H9 (cell line): ENCODE measurements around the gene LORICRIN. TPM values are rescaled to one million over a fixed set of nuclear protein-coding genes. Genes with fewer than 3 reads are reported as not detected.

Experiments used
- DNase-seq: peaks from one replicate; pipeline ENCODE4 v3.0.0-alpha.2; 2017
- H2AFZ ChIP-seq: one replicate; pipeline ENCODE4 v1.6.1; 2013; ENCODE audit warnings: mild to moderate bottlenecking, low read length, control low read depth, moderate library complexity
- H2AK5ac ChIP-seq: 2 replicates; pipeline ENCODE4 v1.6.1; 2013; ENCODE audit warnings: low read length, control low read depth, mixed read lengths; ENCODE audit not compliant: insufficient read length
- H2BK120ac ChIP-seq: one replicate; pipeline ENCODE4 v1.6.1; 2013; ENCODE audit warnings: low read depth, mild to moderate bottlenecking, low read length, control low read depth, inconsistent platforms; ENCODE audit not compliant: poor library complexity, severe bottlenecking
- H2BK12ac ChIP-seq: 2 replicates; pipeline ENCODE4 v1.6.1; 2013; ENCODE audit warnings: low read length, control low read depth, mixed read lengths, low read depth; ENCODE audit not compliant: insufficient read length
- H2BK15ac ChIP-seq: 2 replicates; pipeline ENCODE4 v1.6.1; 2013; ENCODE audit warnings: low read depth, low read length, control low read depth
- H2BK20ac ChIP-seq: one replicate; pipeline ENCODE4 v1.6.1; 2013; ENCODE audit warnings: low read depth, mild to moderate bottlenecking, low read length, control low read depth, inconsistent platforms; ENCODE audit not compliant: poor library complexity, severe bottlenecking
- H2BK5ac ChIP-seq: 2 replicates; pipeline ENCODE4 v1.6.1; 2013; ENCODE audit warnings: low read length, control low read depth, mixed read lengths; ENCODE audit not compliant: insufficient read length
- H3K14ac ChIP-seq: 2 replicates; pipeline ENCODE4 v1.6.1; 2013; ENCODE audit warnings: low read length, control low read depth; ENCODE audit not compliant: insufficient read depth
- H3K18ac ChIP-seq: 2 replicates; pipeline ENCODE4 v1.6.1; 2013; ENCODE audit warnings: low read depth, mild to moderate bottlenecking, mixed read lengths, low read length, control low read depth; ENCODE audit not compliant: insufficient read length
- H3K23ac ChIP-seq: 2 replicates; pipeline ENCODE4 v1.6.1; 2013; ENCODE audit warnings: low read length, control low read depth, mixed read lengths, low read depth; ENCODE audit not compliant: insufficient read length
- H3K23me2 ChIP-seq: 2 replicates; pipeline ENCODE4 v1.6.1; 2013; ENCODE audit warnings: low read depth, mild to moderate bottlenecking, mixed read lengths, low read length, control low read depth; ENCODE audit not compliant: insufficient read length, poor library complexity, severe bottlenecking
- H3K27ac ChIP-seq: 2 replicates; pipeline ENCODE4 v1.5.1; 2013; ENCODE audit warnings: low read length, control low read depth, mixed read lengths, low read depth; ENCODE audit not compliant: insufficient read length
- H3K27me3 ChIP-seq: 2 replicates; pipeline ENCODE4 v1.6.1; 2013; ENCODE audit warnings: low read length, control low read depth, inconsistent platforms; ENCODE audit not compliant: insufficient read depth
- H3K4ac ChIP-seq: 2 replicates; pipeline ENCODE4 v1.6.1; 2013; ENCODE audit warnings: low read depth, mild to moderate bottlenecking, control low read depth, inconsistent platforms, low read length, moderate library complexity
- H3K4me1 ChIP-seq: 2 replicates; pipeline ENCODE4 v1.6.1; 2013; ENCODE audit warnings: low read length, control low read depth, inconsistent platforms; ENCODE audit not compliant: insufficient read depth
- H3K4me2 ChIP-seq: 2 replicates; pipeline ENCODE4 v1.6.1; 2013; ENCODE audit warnings: low read length, control low read depth, mixed read lengths; ENCODE audit not compliant: insufficient read length, insufficient read depth
- H3K56ac ChIP-seq: 2 replicates; pipeline ENCODE4 v1.6.1; 2013; ENCODE audit warnings: low read depth, mild to moderate bottlenecking, mixed read lengths, low read length, control low read depth; ENCODE audit not compliant: insufficient read length
- H3K79me1 ChIP-seq: 2 replicates; pipeline ENCODE4 v1.6.1; 2013; ENCODE audit warnings: low read depth, mild to moderate bottlenecking, moderate library complexity, low read length, control low read depth, inconsistent platforms; ENCODE audit not compliant: insufficient read depth, poor library complexity, severe bottlenecking
- H3K79me2 ChIP-seq: 2 replicates; pipeline ENCODE4 v1.6.1; 2013; ENCODE audit warnings: low read length, control low read depth, inconsistent platforms; ENCODE audit not compliant: insufficient read depth
- H3K9ac ChIP-seq: 2 replicates; pipeline ENCODE4 v1.6.1; 2013; ENCODE audit warnings: low read length, control low read depth, mixed read lengths; ENCODE audit not compliant: insufficient read length; ENCODE audit errors: extremely low read depth
- H3K9me3 ChIP-seq: one replicate; pipeline ENCODE4 v1.6.1; 2013; ENCODE audit warnings: low read depth, low read length, inconsistent platforms; ENCODE audit not compliant: control insufficient read depth
- H3T11ph ChIP-seq: one replicate; pipeline ENCODE4 v1.6.1; 2013; ENCODE audit warnings: mild to moderate bottlenecking, low read length, control low read depth, inconsistent platforms
- H4K20me1 ChIP-seq: one replicate; pipeline ENCODE4 v1.6.1; 2013; ENCODE audit not compliant: control insufficient read depth, insufficient read length, insufficient read depth
- H4K5ac ChIP-seq: 2 replicates; pipeline ENCODE4 v1.6.1; 2013; ENCODE audit warnings: low read depth, mild to moderate bottlenecking, mixed read lengths, low read length, control low read depth; ENCODE audit not compliant: insufficient read length
- H4K8ac ChIP-seq: replicated peaks from 2 replicates; pipeline ENCODE4 v1.6.1; 2013; ENCODE audit warnings: low read length, control low read depth, mixed read lengths, low read depth; ENCODE audit not compliant: insufficient read length
- H4K91ac ChIP-seq: 2 replicates; pipeline ENCODE4 v1.6.1; 2013; ENCODE audit warnings: low read depth, mild to moderate bottlenecking, moderate library complexity, mixed read lengths, low read length, control low read depth; ENCODE audit not compliant: insufficient read length
- H3K27ac Mint-ChIP-seq, 3 experiments: 2 replicates in 2 of 3; 3 replicates in 1 of 3; pipeline ENCODE4 v1.8.0; 2020 to 2021; ENCODE audit warnings: mixed read lengths in 3 of 3, mild to moderate bottlenecking in 1 of 3, moderate library complexity in 1 of 3
- H3K27me3 Mint-ChIP-seq: 2 replicates; pipeline ENCODE4 v1.8.0; 2021; ENCODE audit warnings: low read depth, mild to moderate bottlenecking, moderate library complexity, mixed read lengths
- H3K36me3 Mint-ChIP-seq, 3 experiments: 2 replicates in 2 of 3; 3 replicates in 1 of 3; pipeline ENCODE4 v1.8.0; 2020 to 2021; ENCODE audit warnings: low read depth in 3 of 3, mixed read lengths in 3 of 3; ENCODE audit not compliant: insufficient read depth in 1 of 3
- H3K4me1 Mint-ChIP-seq, 2 experiments: 2 replicates each; pipeline ENCODE4 v1.8.0; 2020; ENCODE audit warnings: mixed read lengths in 2 of 2
- H3K4me3 Mint-ChIP-seq, 2 experiments: 2 replicates in 1 of 2; 3 replicates in 1 of 2; pipeline ENCODE4 v1.8.0; 2020 to 2021; ENCODE audit warnings: mild to moderate bottlenecking in 2 of 2, mixed read lengths in 2 of 2, moderate library complexity in 1 of 2
- H3K9me3 Mint-ChIP-seq, 2 experiments: 2 replicates in 1 of 2; 3 replicates in 1 of 2; pipeline ENCODE4 v1.8.0; 2020; ENCODE audit warnings: mild to moderate bottlenecking in 2 of 2, mixed read lengths in 2 of 2, moderate library complexity in 1 of 2
- WGBS: extraction: QIAGEN DNeasy Blood & Tissue Kit; methylation state at CpG from one replicate; pipeline ENCODE4 v1.1.7; 2013; ENCODE audit warnings: missing lambda C conversion rate, low lambda C conversion rate, mixed read lengths; ENCODE audit not compliant: insufficient read length; ENCODE audit errors: extremely low coverage; 5-methylcytosine and 5-hydroxymethylcytosine counted together
- total RNA-seq: library from RNA; stranded (reverse); gene quantifications from 2 replicates; pipeline ENCODE4 v1.2.1, GENCODE V29; 2021
- TF ChIP-seq, protein P1 (sequence below): fragments of 200-600 bp; sonication (generic); conservative IDR thresholded peaks from 3 replicates; pipeline ENCODE4 v1.8.0; 2021; ENCODE audit warnings: antibody characterized with exemption, mild to moderate bottlenecking

The LORICRIN gene
- total RNA-seq, 1 experiment from 2014 or later, result not detected

DNA sequence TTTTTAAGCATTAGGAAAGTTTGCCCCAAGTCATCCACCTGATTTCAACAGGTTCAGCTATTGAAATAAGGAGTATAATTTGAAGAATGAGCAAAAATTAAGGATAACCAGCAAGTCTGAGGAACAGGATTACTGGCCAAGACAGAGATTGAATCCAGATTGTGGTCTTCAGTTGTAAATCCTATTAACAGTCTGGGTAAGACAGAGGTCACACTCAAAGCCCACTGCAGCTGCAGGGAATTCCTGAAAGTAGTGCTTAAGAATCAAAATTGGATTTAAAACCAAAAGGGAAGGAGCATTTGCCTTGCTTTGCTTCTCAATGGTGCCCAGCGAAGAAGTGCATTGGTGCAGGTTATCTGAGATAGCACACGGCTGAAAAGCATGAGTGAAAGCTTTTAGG is 6.4 kb upstream of the LORICRIN start:
- Histone ChIP-seq H3K27me3 (no peaks in the 10 kb centered on the region), H4K5ac (no peak overlapping the region), H3K4me1 (no peaks in the 10 kb centered on the region), H3K4ac (no peak overlapping the region), H2BK5ac (no peak overlapping the region), H3K79me2 (no peaks in the 10 kb centered on the region), H4K20me1 (no peaks in the 10 kb centered on the region), H2BK20ac (no peak overlapping the region), H3K4me2 (no peak overlapping the region), H2AK5ac (no peak overlapping the region), H3K56ac (no peak overlapping the region), H3K9me3 (no peaks in the 10 kb centered on the region), H3K23me2 (no peaks in the 10 kb centered on the region), H3K27ac (no peak overlapping the region), H3K9ac (no peak overlapping the region), H3K14ac (no peak overlapping the region), H2AFZ (no peak overlapping the region), H3K79me1 (no peaks in the 10 kb centered on the region), H2BK12ac (no peak overlapping the region), H4K8ac (no peak overlapping the region), H3T11ph (no peak overlapping the region), H3K23ac (no peak overlapping the region), H2BK120ac (no peak overlapping the region), H3K18ac (no peak overlapping the region), H4K91ac (no peak overlapping the region), H2BK15ac (no peak overlapping the region)
- TF ChIP-seq, protein P1, sequence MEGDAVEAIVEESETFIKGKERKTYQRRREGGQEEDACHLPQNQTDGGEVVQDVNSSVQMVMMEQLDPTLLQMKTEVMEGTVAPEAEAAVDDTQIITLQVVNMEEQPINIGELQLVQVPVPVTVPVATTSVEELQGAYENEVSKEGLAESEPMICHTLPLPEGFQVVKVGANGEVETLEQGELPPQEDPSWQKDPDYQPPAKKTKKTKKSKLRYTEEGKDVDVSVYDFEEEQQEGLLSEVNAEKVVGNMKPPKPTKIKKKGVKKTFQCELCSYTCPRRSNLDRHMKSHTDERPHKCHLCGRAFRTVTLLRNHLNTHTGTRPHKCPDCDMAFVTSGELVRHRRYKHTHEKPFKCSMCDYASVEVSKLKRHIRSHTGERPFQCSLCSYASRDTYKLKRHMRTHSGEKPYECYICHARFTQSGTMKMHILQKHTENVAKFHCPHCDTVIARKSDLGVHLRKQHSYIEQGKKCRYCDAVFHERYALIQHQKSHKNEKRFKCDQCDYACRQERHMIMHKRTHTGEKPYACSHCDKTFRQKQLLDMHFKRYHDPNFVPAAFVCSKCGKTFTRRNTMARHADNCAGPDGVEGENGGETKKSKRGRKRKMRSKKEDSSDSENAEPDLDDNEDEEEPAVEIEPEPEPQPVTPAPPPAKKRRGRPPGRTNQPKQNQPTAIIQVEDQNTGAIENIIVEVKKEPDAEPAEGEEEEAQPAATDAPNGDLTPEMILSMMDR, result no peak
- Mint-ChIP-seq H3K4me1 (no peaks in the 10 kb centered on the region), H3K4me3 (no peak overlapping the region), H3K27me3 (peaks cover 18% of the 10 kb centered on the region), H3K9me3 (peaks cover 0 to 3% of the 10 kb centered on the region in 2 experiments; a peak in 1 of 5 replicates), H3K27ac (no peak overlapping the region), H3K36me3 (no peaks in the 10 kb centered on the region)
- DNase-seq, result no peak
- no CpG with 5 or more reads among the region's 2 CpGs for WGBS
